ENCODE data around the gene UBE2L3. TPM values are rescaled to one million over a fixed set of nuclear protein-coding genes. Genes with fewer than 3 reads are reported as not detected.
A peak's percentile ranks its signal among the peaks of the same experiment; 100 is the strongest.

Gene UBE2L3
- total and polyA plus RNA-seq, 2 of the 8 experiments (the other 6 are each of a cell fraction or from before 2014, with no cell fraction given), result 63.5 to 90.0 TPM

DNA sequence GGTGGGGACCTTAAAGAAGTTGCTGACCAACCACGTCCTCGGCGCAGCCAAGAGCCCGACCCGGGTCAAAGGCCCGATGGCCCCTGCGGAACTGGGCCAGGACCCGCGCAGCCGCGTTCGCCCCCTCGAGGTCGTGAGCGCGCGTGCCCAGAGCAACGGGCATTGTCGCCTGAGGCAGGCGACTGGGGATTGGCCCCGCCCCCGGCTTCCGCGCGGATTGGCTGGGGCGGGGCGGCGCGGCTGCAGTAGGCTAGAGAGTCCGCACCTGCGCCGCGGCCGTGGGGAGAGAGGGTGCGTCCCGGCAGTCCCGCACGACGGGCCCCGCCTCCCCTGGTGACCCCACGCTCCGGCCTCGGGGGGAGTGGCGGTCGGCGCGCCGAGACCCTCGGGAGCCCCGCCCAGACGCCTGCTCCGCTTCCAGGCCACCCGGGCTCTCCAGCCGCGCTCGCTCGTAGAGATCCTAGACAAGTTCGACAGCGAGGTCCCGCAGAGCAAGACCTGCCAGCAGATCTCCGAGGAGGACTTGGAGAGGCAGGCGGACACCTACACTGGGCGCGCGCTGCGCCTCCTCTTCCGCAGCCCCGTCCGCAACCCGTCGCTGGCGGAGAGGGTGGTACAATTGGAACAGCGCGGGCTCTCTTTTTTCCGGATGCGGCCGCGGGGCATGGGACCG is 90.0 kb downstream of the UBE2L3 start:
- Histone ChIP-seq H3K4me2 (ENCODE audit: insufficient read depth in 1 of 2, low read depth in 2 of 2, low read length in 2 of 2) (peak overlapping the region; percentile 89 to 95), H3K23ac (ENCODE audit: insufficient read length) (no peak overlapping the region), H3K18ac (ENCODE audit: extremely low read depth, low read length) (peak overlapping the region; percentile 78), H3K9me3 (ENCODE audit: insufficient read depth in 2 of 2, low read depth in 1 of 2, low read length in 1 of 2) (no peaks in the 10 kb centered on the region), H4K91ac (replicated peaks; ENCODE audit: insufficient read length, low read length) (no peak overlapping the region), H3K79me2 (ENCODE audit: control insufficient read depth in 1 of 2, insufficient read depth in 2 of 2, low read length in 2 of 2) (peaks cover 0 to 4% of the 10 kb centered on the region in 2 experiments; a peak in 1 of 4 replicates), H3K4ac (replicated peaks; ENCODE audit: insufficient read length, low read depth, low read length) (no peak overlapping the region), H3K9ac (replicated peaks in 1 of 4; ENCODE audit: extremely low read depth in 1 of 4, low read depth in 3 of 4, low read length in 3 of 4) (peak overlapping the region in 1 of 4 experiments; percentile 4; a peak in 1 of 7 replicates), H2AK5ac (ENCODE audit: low read depth, low read length) (no peak overlapping the region), H2BK12ac (ENCODE audit: low read depth, low read length) (no peak overlapping the region), H3K23me2 (ENCODE audit: low read depth, low read length) (peaks cover 11% of the 10 kb centered on the region; the same call in 1 of the 2 replicates), H3K79me1 (ENCODE audit: low read depth, low read length) (0 out of 2 replicates have a peak, but pooled peaks cover 5% of the 10 kb centered on the region), H3K27ac (ENCODE audit: low read depth, low read length) (peak overlapping the region; percentile 48; the same call in 1 of the 2 replicates), H3K56ac (replicated peaks; ENCODE audit: insufficient read length, low read depth, low read length) (peak overlapping the region; percentile 10), H2BK20ac (ENCODE audit: low read length) (no peak overlapping the region), H3K14ac (ENCODE audit: insufficient read length) (no peak overlapping the region), H2AFZ (ENCODE audit: low read length) (no peak overlapping the region), H2BK15ac (ENCODE audit: low read length) (no peak overlapping the region), H4K20me1 (replicated peaks in 1 of 2; ENCODE audit: control insufficient read depth in 1 of 2, insufficient read depth in 2 of 2, low read length in 2 of 2) (peaks cover 9 to 11% of the 10 kb centered on the region in 2 experiments), H3K4me1 (replicated peaks in 1 of 4; ENCODE audit: control insufficient read depth in 3 of 4, insufficient read depth in 4 of 4, low read length in 3 of 4) (peaks cover 0 to 14% (median 6%) of the 10 kb centered on the region in 4 experiments; a peak in 6 of 7 replicates), H3K36me3 (ENCODE audit: control insufficient read depth in 2 of 4, insufficient read depth in 4 of 4, low read length in 3 of 4) (peaks cover 10 to 18% (median 14%) of the 10 kb centered on the region in 4 experiments; a peak in 6 of 8 replicates), H4K8ac (ENCODE audit: extremely low read depth, insufficient read depth, low read length) (peak overlapping the region; percentile 63), H4K5ac (ENCODE audit: insufficient read length, low read depth, low read length) (peak overlapping the region; percentile 41), H2BK120ac (replicated peaks; ENCODE audit: low read depth, low read length) (no peak overlapping the region), H3K4me3 (ENCODE audit: extremely low read depth in 1 of 4, insufficient read depth in 2 of 4, low read depth in 3 of 4, low read length in 4 of 4) (peak overlapping the region; percentile 41 to 64 (median 52)), H3K27me3 (replicated peaks in 1 of 4; ENCODE audit: control insufficient read depth in 3 of 4, extremely low read depth in 1 of 4, insufficient read depth in 3 of 4, low read length in 3 of 4) (no peaks in the 10 kb centered on the region; a peak in 1 of 7 replicates), H2BK5ac (ENCODE audit: low read depth, low read length) (peak overlapping the region; percentile 71; the same call in 1 of the 2 replicates)
- DNase-seq (ENCODE audit: low read depth in 1 of 2, low spot score in 2 of 2), result peak in 1 of 2 experiments; percentile 92
- FAIRE-seq, result no peak
- ChIA-PET POLR2A (ENCODE audit: partially characterized antibody) (interaction anchor here (0.7 to 2.2 kb wide), 17 partner anchors 8 to 264 kb away, joined by 3 to 16 read pairs (median 4); partner anchors contain the start of genes PPIL2, SDF2L1 and YDJC), CTCF (ENCODE audit: partially characterized antibody) (interaction anchor here (0.8 to 1.7 kb wide), 5 partner anchors 11 to 33 kb away, joined by 3 to 9 read pairs (median 3); no protein-coding TSS in a partner anchor)
- 2% methylated on average over 56 of the region's 79 CpGs; no CpG with 5 or more reads in 1 of the 2 experiments for WGBS, 2 experiments (ENCODE audit: extremely low coverage in 1 of 2, insufficient coverage in 1 of 2, insufficient read length in 1 of 2, insufficient replicate concordance in 2 of 2, low coverage in 1 of 2, low lambda C conversion rate in 2 of 2, missing lambda C conversion rate in 1 of 2)
- TF ChIP-seq SRF (IDR thresholded peaks at IDR 0.05; ENCODE audit: low read depth, low read length) (no peak), TAF1 (IDR thresholded peaks at IDR 0.05; ENCODE audit: low read depth, low read length) (0 out of 2 replicates have a peak, but pooled peaks have one; percentile 26), FOSL1 (IDR thresholded peaks at IDR 0.05; ENCODE audit: insufficient read depth, low read depth, low read length) (no peak), EZH2 (IDR thresholded peaks at IDR 0.05; ENCODE audit: low read depth, low read length, severe bottlenecking) (no peak), GTF2F1 (IDR thresholded peaks at IDR 0.05; ENCODE audit: borderline replicate concordance, low read depth, low read length) (no peak)
- TF ChIP-seq, protein P1, sequence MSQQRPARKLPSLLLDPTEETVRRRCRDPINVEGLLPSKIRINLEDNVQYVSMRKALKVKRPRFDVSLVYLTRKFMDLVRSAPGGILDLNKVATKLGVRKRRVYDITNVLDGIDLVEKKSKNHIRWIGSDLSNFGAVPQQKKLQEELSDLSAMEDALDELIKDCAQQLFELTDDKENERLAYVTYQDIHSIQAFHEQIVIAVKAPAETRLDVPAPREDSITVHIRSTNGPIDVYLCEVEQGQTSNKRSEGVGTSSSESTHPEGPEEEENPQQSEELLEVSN (IDR thresholded peaks at IDR 0.05), result no peak
- TF ChIP-seq, protein P2, sequence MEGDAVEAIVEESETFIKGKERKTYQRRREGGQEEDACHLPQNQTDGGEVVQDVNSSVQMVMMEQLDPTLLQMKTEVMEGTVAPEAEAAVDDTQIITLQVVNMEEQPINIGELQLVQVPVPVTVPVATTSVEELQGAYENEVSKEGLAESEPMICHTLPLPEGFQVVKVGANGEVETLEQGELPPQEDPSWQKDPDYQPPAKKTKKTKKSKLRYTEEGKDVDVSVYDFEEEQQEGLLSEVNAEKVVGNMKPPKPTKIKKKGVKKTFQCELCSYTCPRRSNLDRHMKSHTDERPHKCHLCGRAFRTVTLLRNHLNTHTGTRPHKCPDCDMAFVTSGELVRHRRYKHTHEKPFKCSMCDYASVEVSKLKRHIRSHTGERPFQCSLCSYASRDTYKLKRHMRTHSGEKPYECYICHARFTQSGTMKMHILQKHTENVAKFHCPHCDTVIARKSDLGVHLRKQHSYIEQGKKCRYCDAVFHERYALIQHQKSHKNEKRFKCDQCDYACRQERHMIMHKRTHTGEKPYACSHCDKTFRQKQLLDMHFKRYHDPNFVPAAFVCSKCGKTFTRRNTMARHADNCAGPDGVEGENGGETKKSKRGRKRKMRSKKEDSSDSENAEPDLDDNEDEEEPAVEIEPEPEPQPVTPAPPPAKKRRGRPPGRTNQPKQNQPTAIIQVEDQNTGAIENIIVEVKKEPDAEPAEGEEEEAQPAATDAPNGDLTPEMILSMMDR (IDR thresholded peaks at IDR 0.05; ENCODE audit: control extremely low read depth in 1 of 3, insufficient read depth in 1 of 3, low read depth in 1 of 3, low read length in 3 of 3), result peak in 1 of 3 experiments; percentile 23; a peak in 1 of 4 replicates
